SH-SY5Y (cell line): Measurements from ENCODE around the gene EPB41.

Experiments used
- GATA2 ChIP-seq: IDR thresholded peaks from 2 replicates; pipeline ENCODE4 v1.6.1; 2011; ENCODE audit warnings: mild to moderate bottlenecking, low read depth, low read length
- GATA3 ChIP-seq: IDR thresholded peaks from 2 replicates; pipeline ENCODE4 v1.6.1; 2011; ENCODE audit warnings: low read depth, mild to moderate bottlenecking, low read length, moderate library complexity

GRCh38 chr1:28921286-28921869 is 7.0 kb downstream of the EPB41 start:
- TF ChIP-seq GATA2 (no peak), GATA3 (no peak)
